Epidermal melanocyte (primary cell): ENCODE data around the gene IKZF2.

ENCODE experiments used
- DNase-seq: peaks from one replicate; pipeline ENCODE4 v3.0.0; 2011; ENCODE audit warnings: low spot score; ENCODE audit not compliant: insufficient read length

Gene IKZF2

DNA sequence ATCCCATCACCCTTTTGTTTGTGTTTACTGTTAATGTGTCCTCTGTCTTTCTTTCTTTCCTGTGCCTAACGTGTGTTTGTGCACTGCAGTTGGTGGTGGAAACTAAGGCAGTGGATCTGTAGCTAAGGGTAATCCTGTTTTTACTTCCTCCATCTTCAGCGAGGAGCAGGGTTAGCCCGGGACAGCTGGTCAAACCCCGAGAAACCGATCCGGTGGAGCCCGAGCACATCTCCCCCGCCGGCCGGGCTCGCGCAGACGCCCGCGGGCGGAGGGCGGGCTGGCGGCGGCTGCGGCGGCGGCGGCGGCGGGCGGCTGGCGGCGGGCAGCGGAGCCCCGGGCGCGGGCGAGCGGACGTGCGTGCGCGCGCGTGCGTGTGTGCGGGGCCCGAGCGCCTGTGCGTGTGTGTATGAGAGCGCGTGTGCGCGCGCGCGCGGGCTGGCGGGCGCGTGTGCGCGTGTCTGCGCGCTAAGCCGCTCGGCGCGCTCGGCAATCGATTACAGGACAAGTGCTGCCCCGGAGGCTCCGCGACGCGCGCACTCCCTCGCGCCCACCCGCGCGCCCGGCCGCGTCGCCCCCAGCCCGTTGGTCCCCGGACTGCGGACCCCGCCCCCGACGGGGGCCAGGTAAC is at the start of gene IKZF2:
TSS of gene IKZF2 (minus strand) at position 176 of the 628 bp plus-strand sequence. CDS start 2,983 bp downstream, outside the sequence.
- peak; percentile 63 for DNase-seq

DNA sequence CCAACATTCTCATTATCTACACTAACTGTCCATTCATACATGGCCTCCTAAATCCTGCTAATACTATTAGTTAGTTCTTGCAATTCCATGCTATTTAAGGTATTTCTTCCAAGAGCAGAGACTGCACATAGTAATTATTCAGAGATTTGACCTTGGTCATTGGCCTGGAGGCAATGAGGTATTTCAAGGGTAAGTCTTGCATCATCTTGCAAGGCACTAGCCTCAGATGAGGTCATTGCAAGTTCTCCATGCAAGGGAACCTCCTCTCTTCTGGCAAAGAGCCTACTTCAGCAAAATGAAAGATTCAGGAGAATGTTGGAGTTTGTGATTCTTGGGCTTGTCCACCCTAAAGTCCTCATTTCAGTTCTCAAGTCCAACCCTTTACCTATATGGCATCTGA is 48.5 kb upstream of the IKZF2 start:
- no peak for DNase-seq

DNA sequence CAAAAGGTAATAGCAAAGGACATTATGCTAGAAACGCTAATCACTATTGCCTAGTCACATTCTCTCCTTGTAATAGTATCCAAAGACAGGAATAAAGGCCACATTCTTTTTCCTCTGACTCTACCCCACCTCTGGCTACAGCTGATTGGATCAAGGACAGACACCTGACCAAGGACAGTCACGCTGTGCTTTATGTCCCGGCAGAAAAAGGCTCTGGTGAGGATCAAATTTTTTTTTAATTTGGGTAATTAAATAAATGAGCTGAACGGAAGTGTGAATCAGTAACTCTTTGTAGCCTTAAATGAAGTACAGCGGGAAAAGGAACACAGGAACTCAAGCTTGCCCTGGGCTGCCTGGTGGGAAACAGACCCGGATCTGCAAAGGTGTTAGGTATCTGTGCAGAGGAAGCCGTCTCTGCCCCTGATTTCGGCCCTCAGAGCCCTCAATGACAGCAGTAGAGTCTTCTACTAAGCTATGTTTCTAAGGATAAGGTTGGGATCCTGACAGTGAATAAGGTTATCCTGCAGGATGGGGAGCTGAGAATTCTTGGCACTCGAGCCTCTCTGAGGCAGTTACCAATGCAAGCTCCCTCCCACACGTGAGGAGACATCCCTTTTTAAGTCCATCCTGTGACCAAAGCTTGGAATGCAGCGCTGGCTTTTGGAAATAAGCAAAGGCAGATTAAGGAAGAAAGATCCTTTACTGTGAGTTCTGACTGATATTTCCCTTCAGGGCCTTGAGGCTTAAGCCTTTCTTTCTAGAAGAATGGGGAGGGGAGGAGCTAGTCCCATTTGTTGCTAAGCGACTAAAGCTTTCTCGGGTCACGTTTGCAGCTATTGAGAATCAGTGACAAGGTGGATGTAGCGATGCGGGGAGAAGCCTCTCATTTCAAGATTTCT is 37.8 kb upstream of the IKZF2 start:
- DNase-seq = no peak

DNA sequence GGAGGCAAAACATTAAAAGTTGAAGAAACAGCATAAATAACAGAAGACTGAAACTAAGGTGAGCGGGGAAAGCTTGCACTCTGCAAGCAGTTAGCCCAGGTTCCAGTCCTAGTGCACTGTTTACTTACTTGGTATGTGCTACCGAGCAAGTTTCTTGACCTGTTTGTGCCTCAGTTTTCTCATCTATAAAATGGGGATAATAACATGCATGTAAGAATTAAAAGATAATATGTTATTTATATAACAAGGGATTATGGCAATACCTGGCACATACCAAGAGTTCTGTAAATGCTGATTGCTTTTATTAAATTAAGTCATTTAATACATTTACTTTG is 37.1 kb upstream of the IKZF2 start:
- DNase-seq = no peak

DNA sequence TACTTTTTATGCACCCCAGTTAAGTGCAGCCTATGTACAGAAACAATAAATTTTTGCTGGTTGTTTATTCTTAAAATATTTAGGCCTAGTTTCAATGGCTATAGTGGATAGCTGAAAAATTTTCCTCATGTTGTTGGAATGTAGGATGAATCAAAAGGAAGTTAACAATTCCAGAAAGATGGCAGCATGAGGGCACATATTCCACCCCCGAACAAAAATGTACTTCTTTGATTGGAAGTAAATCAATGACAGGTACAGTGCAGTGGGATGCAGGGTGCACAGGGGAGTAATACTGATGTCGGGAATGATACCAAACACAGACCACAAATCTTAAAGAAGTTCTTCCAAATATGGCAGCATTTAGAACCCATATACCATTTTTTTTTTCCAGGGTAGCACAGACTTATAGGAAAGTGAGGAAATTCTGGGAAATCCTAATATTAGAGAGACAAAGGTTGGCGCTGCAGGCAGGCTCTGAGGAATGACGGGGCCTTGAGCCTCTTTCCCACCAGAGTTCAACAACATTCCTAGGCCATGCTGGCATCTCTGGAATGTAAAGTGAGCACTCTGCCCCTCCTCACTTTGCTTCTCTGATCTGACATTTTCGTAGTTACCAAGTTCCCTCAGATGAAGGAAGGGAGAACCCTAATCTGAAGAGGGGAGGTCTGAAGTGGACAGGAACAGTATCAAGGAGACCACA is 36.6 kb upstream of the IKZF2 start:
- DNase-seq = peak; percentile 30

DNA sequence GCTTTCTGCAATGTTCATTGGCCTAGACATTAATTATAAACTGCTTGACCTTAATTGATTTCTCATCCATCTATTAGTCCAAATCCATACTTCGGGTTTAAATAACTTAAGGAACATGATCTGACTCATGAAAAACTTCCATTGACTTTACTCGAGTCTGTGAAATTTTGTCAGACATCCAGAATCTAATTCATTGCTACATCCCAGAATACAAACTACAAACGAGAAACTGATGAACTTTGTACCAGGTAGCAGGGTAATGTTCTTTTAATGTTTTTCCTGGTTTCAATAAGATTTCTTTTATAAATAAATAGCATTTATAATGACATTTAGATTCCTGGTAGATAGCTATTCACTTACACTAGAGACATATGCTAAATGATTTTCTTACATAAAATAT is 36.0 kb upstream of the IKZF2 start:
- no peak for DNase-seq

DNA sequence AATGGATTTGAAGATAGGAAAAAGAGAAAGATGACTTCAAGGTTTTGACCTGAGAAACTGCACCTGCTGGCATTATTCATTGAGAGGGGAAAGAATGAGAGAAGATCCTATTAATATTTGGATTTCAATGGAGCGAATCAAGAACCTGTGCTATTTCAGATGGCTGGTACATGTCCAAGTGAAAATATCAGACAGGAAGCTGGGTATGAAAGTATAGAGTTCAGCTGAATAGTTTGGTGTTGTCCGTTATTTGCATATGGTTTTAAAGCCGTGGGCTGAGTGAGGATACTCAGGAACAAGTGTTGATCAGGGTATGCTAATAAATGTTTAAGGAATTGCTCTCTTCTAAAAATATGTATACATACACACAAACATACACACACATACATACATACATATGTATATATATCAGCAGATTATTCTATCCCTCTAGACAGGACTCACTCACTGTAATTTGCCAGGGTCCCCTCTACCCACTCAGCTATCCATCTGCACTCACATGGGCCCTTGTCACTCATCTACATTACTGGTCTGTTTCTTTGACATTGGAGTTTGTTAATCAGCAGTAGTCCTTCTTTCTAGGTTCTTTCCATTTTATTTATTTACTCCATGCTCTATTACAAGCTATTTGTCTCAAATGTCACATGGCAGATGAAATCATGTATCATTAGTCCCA is 33.9 kb upstream of the IKZF2 start:
- no peak for DNase-seq

DNA sequence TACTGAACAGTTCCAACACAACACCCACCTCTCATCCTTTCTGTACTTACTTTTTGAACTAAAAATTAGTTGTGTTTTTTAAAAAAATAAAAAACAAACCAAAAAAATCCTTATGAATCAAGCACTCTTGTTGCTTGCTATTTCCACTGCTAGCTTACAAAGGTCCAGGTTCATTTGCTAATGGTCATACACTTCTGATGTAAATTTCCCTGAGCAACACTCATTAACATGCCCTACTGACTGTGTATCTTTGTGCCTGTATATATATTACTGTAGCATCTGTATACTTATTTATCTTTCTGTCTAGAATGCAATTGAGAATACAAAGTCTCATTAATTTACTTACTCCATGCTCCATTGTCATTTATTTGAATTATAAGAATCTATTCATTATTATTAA is 30.3 kb upstream of the IKZF2 start:
- no peak for DNase-seq

DNA sequence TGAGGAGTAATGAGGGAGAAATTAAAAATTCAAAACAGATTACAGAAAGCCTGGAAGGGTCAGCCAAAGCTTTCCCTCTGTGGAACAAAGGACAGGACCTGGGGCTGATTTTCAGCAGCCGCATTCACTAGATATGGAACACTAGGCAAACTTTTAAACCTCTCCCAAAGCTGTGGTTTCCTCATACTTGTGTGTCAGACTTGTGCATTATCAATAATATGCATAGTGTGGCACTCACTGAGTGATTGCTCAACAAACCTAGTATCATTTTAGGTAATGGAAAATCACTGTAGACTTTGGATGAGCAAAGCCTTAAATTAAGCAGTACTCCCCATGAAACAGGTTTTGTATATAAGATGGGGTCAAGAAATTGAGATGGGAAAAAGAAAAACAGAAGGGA is 26.3 kb upstream of the IKZF2 start:
- no peak for DNase-seq

DNA sequence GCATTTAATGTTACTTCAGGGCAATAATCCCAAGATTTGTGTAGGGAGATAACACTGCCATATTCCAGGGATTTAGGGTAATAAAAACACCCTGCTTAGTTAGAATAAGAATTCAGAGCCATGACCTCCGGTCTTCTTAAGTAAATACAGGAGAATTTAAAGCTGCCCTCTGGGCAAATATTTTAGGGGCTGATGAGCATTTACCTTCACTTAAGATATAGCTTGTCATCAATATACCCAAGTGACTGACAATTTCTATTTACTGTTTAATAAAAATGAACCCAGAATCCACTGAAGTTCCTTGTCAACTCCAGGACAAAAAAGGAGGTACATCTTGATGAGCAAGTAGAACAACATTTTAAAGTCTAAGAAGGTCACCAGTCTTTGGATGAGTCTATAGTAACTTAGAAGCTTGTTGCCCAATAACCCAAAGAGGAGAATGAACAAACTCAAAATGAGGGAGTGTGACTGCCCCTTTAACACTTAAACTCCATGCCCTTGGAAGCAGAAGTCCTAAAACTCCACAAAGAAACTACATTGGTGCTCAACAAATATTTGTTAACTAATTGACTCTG is 24.3 kb upstream of the IKZF2 start:
- no peak for DNase-seq

DNA sequence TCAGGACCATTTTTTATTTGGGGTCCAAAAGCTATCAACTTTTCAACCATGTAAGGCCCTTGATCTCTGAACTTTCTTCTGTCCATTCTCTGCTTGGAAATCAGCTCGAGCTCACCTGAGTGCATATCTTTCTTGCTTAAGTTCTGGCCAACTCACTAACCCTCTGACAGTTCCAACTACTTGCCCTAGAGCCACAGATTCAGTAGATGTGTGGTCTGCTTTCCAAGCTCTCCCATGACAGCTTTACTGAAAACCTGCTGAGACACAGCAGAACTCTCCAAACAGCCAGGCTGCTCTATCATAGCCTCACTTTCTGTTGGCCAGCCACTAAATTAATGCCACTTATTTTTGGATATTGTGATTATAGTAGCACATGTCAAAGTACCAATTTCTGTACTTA is 21.2 kb upstream of the IKZF2 start:
- DNase-seq = no peak

DNA sequence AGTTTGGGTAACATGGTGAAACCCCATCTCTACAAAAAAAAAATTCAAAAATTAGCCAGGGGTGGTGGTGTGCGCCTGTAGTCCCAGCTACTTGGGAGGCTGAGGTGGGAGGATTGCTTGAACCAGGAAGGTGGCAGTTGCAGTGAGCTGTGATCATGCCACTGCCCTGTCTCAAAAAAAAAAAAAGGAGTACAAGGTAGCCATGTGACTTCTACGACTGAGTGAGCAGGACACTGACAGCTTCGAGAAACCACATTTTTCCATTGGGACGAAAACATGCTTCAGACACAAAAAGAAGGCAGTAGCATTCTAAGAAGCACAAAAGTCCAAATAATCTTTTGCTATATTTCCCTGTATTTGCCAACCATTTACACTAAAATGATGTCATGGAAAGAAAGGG is 19.7 kb upstream of the IKZF2 start:
- DNase-seq = no peak

DNA sequence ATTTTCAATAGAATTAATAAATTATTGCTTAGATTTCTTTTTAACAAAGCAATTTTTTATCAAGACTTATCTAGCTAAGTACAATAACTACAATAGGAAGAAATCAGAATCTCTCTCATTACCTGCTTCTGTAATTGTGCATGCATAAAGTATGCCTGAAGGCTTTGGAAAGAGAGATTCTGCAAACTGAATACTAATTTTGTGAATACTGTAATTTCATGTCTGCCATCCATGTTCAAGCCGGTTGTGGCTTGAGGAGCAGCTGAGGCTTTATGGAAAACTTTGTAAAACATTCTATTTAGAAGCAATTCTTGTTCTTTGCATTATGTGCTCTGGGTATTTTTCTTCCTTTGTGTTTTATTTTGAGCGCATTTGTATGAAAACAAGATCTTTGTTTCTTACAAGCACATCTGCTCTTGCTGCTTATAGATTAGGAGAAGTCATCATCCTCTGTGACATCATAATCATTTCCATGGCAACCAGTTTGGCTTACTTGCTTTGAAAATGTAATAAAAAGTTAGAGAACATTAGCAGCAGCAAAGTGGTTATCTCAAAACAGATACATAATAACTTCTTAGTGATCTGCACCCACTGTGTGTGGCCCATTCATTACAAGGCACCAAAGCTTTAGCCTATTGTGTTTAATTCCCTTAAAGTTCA is 16.0 kb upstream of the IKZF2 start:
- no peak for DNase-seq

DNA sequence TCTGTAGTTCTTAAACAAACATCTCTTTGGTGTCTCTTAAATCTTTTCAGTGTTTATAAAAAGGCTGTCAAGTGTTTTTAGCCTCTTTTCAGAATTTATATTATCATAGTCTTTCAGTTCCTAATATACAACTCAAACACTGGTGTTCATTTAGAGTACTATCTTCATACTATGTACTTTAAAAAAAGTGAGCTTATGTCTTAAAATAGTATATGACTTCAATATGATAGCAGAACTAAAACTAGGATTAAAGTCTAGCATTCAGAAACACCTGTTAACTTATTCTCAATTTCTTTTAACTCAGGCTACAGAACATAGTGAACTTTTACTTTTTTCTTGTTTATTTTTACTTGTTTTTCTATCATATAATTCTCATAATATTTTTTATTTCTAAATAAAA is 14.7 kb upstream of the IKZF2 start:
- DNase-seq = no peak

DNA sequence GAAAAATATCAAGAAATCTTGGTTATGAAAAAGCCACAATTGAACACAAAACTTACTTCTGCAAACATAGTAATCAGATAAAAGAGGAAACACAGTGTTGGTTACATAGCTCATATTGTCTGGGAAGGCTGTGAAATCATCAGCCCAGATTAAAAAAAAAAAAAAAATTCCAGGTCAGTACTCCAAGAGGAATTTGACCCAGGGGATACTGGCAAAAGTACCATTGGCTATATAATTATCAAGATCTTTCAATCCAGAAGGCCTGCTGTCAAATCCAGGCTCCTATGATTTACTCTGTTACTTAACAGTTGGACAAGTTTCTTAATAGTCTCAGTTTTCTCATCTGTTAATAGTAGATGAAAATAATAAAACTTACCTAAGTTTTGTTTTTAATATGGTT is 12.9 kb upstream of the IKZF2 start:
- no peak for DNase-seq

DNA sequence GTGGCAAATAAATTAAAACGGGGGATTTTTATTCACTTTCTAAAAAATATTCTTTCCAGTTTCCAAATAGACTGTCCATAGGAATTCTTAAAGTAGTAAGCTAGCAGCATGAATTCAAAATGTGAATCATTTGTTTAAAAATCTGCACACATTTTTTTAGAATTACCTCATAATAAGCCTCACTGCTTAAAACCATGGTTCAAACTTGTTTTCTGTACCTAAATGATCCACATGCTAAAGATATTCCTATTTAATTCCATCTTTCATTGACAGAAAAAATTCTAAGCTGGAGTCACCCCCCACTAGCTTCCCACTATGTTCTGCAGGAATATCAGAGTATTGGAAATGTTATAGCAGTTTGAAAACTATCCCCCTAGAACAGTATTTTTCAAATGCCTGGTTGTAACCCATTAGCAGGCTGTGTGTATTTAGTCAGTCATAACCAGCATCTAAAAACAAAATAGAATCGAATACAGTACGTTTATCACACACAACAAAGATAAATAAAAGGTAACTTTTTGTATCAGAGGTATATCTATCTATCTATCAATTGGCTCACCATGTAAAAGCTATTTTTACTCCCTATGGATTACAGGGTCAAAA is 11.2 kb upstream of the IKZF2 start:
- no peak for DNase-seq

DNA sequence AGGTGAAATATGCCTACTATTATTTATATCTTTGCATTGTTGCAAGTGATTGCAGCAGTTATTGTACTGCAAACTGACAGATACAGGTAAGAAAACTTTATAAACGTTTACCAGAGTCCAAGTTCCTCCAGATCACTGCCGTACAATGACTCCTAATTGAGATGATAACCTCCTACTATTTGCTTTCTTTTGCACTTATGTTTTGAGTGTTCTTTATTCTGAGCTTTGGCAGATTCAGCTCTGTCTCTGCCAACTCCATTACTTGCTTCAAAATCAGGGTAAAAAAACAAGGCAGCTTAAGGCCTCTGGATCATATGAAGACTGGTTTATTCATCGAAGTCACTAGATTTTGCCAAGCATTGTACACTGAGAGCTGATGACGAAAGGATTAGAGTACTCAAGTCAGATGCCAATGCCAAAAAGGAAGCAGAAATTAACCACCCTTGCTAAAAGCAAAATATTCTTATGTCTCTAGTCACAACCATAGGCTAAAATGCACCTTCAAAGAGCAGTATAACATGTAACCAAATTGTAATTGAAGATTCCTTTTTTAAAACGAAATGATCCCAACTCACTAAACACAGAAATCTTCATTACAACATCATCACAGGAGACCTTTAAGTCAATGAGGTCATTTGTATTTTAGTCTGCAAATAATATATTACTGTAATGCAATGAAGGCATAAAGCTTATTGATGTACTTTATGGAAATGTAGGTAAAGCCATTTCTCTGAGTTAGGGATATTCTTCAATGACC is 10.5 kb upstream of the IKZF2 start:
- DNase-seq = no peak

DNA sequence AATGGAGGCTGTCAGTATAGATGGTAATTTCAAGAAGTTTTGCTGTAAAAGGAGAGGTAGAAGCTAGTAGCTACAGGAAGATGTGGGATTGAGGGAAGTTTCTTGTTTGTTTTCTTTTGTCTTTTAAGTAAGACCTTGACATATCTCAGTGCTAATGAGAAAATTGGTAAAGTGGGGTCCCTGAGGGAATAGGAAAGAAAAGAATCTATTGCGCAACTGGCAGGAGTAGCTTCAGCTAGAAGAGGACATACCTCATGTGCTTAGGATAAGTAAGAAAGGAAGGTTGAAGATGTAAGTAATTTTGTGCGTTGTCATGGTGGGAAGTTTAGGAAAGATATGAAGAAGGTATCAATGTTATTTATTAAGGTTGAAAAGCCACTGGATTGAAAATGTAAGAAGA is 8.4 kb upstream of the IKZF2 start:
- no peak for DNase-seq

DNA sequence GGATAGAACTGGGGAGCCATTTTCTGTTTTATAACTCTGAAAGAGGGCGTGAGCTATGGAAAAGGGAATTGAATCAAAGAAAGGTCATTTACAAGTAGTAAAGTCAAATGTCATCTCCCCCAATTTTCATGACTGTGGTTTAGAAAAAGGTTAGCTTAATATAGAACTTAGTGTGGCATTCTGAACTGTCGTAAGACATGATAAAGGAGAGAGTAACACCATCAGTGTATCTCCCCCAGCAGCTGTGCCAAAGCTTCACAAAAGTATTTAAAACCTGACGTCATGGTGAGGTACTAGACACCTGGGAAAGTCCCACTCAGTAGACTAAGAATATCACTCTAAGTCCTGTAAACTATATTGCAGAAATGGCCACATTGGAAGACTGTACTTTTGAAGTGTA is 5.8 kb upstream of the IKZF2 start:
- no peak for DNase-seq

DNA sequence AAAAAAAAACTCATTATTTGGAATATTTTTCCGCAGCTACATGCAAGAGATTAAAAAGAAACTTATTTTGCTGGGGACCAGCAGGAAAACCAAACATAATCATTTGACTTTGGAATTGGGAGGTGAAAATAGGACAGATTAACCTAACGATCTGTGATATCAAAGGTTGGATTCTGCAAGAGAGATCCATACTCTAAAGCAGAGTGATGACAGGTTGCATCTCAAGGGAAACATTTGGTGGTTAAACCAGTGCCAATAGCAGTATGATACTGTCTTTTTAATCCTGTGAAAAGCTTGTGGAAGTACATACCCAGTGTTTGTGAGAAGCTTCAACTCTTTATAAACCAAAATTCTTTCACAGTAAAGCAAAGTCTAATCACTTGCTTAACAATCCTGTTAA is 5.3 kb upstream of the IKZF2 start:
- DNase-seq = no peak
